ENCODE data around the gene ZNF134.

GRCh38 chr19:57570707-57571106, 43.3 kb upstream of the ZNF134 start:
- TF ChIP-seq POLR2A (IDR thresholded peaks at IDR 0.05): no peak
- TF ChIP-seq CTCF (IDR thresholded peaks at IDR 0.05): no peak

Measured in thyroid gland (tissue), 4 donors.